ENCODE measurements around the gene ONECUT3. TPM values are rescaled to one million over a fixed set of nuclear protein-coding genes. Genes with fewer than 3 reads are reported as not detected.

The ONECUT3 gene
- total and polyA plus RNA-seq, 2 donors from 2014 or later = not detected

DNA sequence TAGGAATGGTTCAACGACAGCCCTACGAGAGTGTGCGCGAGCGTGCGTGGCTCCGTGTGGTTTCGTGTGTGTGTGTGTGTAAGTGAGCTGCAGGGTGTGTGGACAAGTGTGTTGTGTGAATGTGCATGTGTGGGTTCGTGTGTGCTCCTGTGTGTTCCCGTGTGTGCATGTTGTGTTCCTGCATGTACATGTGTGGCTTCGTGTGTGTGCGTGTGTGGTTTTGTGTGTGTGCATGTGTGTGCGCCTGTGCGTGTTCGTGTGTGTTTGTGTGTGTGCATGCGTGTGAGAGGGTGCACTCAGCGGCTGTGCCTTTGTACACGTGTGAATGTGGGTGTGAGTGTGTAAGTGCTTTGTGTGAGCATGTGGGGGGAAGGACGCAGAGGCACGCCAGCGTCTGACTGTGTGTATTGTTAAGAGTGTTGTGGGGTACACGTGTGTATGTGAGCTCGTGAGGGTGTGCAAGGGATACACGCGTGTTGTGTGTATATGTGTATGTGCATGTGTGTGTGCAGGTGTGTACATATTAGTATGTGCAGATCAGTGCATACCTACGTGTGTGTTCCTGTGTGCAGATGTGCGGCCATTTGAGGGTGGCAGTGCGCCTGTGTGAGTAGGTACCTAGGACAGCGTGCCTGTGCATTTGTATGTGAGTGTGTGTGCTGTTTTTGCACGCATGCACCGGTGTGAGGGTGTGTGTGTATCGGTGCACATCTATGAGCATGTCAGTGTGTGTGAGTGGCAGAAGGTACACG is 24.3 kb upstream of the ONECUT3 start:
- Histone ChIP-seq H3K36me3 (ENCODE audit: control insufficient read depth in 2 of 3, insufficient read depth in 3 of 3, low read length in 3 of 3) (no peaks in the 10 kb centered on the region), H3K4me1 (ENCODE audit: control insufficient read depth in 2 of 3, insufficient read depth in 2 of 3, low read depth in 1 of 3, low read length in 3 of 3) (peaks cover 0 to 3% (median 0%) of the 10 kb centered on the region in 3 donors), H3K9me3 (ENCODE audit: control insufficient read depth in 2 of 3, insufficient read depth in 1 of 3, low read length in 3 of 3) (no peaks in the 10 kb centered on the region), H3K27ac (ENCODE audit: low read depth in 2 of 2, low read length in 2 of 2) (no peak overlapping the region), H3K27me3 (ENCODE audit: control insufficient read depth, insufficient read depth, low read length) (peaks cover 14% of the 10 kb centered on the region), H3K9ac (ENCODE audit: low read length in 3 of 3) (no peak overlapping the region), H3K4me3 (ENCODE audit: low read length in 3 of 3) (no peak overlapping the region)
- intact Hi-C loops (cut with DNase I) = no loop called here
- TF ChIP-seq, protein P1, sequence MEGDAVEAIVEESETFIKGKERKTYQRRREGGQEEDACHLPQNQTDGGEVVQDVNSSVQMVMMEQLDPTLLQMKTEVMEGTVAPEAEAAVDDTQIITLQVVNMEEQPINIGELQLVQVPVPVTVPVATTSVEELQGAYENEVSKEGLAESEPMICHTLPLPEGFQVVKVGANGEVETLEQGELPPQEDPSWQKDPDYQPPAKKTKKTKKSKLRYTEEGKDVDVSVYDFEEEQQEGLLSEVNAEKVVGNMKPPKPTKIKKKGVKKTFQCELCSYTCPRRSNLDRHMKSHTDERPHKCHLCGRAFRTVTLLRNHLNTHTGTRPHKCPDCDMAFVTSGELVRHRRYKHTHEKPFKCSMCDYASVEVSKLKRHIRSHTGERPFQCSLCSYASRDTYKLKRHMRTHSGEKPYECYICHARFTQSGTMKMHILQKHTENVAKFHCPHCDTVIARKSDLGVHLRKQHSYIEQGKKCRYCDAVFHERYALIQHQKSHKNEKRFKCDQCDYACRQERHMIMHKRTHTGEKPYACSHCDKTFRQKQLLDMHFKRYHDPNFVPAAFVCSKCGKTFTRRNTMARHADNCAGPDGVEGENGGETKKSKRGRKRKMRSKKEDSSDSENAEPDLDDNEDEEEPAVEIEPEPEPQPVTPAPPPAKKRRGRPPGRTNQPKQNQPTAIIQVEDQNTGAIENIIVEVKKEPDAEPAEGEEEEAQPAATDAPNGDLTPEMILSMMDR (IDR thresholded peaks at IDR 0.05; ENCODE audit: borderline replicate concordance, extremely low read depth, insufficient read depth) = no peak
- no peak for FAIRE-seq
- DNase-seq = no peak

DNA sequence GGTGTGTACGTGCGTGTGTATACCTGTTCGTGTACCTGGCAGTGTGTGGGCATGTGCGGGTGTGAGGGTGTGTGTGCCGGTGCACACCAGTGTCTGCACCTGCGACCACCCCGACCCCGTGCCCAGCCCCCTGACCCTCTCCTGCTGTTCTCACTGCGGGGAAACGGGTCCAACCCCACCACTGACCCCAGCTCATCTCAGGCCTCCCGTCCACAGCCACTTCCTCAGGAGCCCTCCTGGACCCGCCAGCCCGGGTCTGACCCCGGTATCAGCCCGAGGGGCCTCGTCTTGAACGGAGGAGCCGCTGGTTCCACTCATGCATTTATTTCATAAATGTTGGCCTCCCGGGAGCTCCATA is 23.8 kb upstream of the ONECUT3 start:
- TF ChIP-seq, protein P1 (IDR thresholded peaks at IDR 0.05; ENCODE audit: borderline replicate concordance, extremely low read depth, insufficient read depth) = no peak
- intact Hi-C loops (cut with DNase I) = no loop called here
- Histone ChIP-seq H3K4me3 (ENCODE audit: low read length in 3 of 3) (no peak overlapping the region), H3K9ac (ENCODE audit: low read length in 3 of 3) (no peak overlapping the region), H3K9me3 (ENCODE audit: control insufficient read depth in 2 of 3, insufficient read depth in 1 of 3, low read length in 3 of 3) (no peaks in the 10 kb centered on the region), H3K27ac (ENCODE audit: low read depth in 2 of 2, low read length in 2 of 2) (no peak overlapping the region), H3K4me1 (ENCODE audit: control insufficient read depth in 2 of 3, insufficient read depth in 2 of 3, low read depth in 1 of 3, low read length in 3 of 3) (peaks cover 0 to 3% (median 0%) of the 10 kb centered on the region in 3 donors), H3K36me3 (ENCODE audit: control insufficient read depth in 2 of 3, insufficient read depth in 3 of 3, low read length in 3 of 3) (no peaks in the 10 kb centered on the region), H3K27me3 (ENCODE audit: control insufficient read depth, insufficient read depth, low read length) (peaks cover 14% of the 10 kb centered on the region)
- FAIRE-seq = no peak
- no peak for DNase-seq

DNA sequence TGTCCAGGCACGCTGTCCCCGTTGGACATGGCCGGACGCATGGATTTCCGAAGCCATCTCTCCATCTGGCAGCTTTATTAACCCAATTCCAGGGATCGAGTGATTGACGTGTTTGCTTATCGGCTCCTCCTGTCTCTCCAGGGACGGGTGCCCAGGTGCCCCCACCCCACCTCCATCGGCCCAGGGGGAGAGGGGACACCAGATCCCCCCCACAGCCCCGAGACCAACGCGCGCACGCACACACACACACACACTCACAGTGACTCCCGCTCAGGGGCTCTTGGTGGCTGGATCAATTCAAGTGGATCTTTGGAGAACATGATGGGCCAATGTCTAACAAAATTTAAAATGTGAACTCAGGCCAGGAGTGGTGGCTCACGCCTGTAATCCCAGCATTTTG is 23.1 kb upstream of the ONECUT3 start:
- DNase-seq (no peak), FAIRE-seq (no peak)
- Histone ChIP-seq H3K4me1 (ENCODE audit: control insufficient read depth in 2 of 3, insufficient read depth in 2 of 3, low read depth in 1 of 3, low read length in 3 of 3) (peaks cover 0 to 3% (median 0%) of the 10 kb centered on the region in 3 donors), H3K27me3 (ENCODE audit: control insufficient read depth, insufficient read depth, low read length) (peaks cover 17% of the 10 kb centered on the region), H3K4me3 (ENCODE audit: low read length in 3 of 3) (no peak overlapping the region), H3K36me3 (ENCODE audit: control insufficient read depth in 2 of 3, insufficient read depth in 3 of 3, low read length in 3 of 3) (no peaks in the 10 kb centered on the region), H3K27ac (ENCODE audit: low read depth in 2 of 2, low read length in 2 of 2) (no peak overlapping the region), H3K9ac (ENCODE audit: low read length in 3 of 3) (no peak overlapping the region), H3K9me3 (ENCODE audit: control insufficient read depth in 2 of 3, insufficient read depth in 1 of 3, low read length in 3 of 3) (no peaks in the 10 kb centered on the region)
- intact Hi-C loops (cut with DNase I) = no loop called here
- TF ChIP-seq, protein P1 (IDR thresholded peaks at IDR 0.05; ENCODE audit: borderline replicate concordance, extremely low read depth, insufficient read depth) = no peak
